Activated T-helper 17 cell treated with anti-CD3 and anti-CD28 coated beads, Interleukin-2, amount 50 U/mL, for 72 hours (primary cell): ENCODE measurements around the gene OSM. TPM values are rescaled to one million over a fixed set of nuclear protein-coding genes. Genes with fewer than 3 reads are reported as not detected.

Experiments
- ATAC-seq: fragments of 150-1000 bp; cut with Tn5 transposase; replicated peaks from 2 replicates; pipeline ENCODE4 v1.10.0; 2021; ENCODE audit warnings: mild to moderate bottlenecking, moderate library complexity
- H3K27ac Mint-ChIP-seq: one replicate; pipeline ENCODE4 v1.8.0; 2022; ENCODE audit warnings: mixed read lengths
- H3K27me3 Mint-ChIP-seq: one replicate; pipeline ENCODE4 v1.8.0; 2022; ENCODE audit warnings: mixed read lengths
- H3K36me3 Mint-ChIP-seq: one replicate; pipeline ENCODE4 v1.8.0; 2022; ENCODE audit warnings: low read depth, mild to moderate bottlenecking, mixed read lengths
- H3K4me1 Mint-ChIP-seq: one replicate; pipeline ENCODE4 v1.8.0; 2022; ENCODE audit warnings: mixed read lengths
- H3K4me3 Mint-ChIP-seq: one replicate; pipeline ENCODE4 v1.8.0; 2022; ENCODE audit warnings: mild to moderate bottlenecking, mixed read lengths
- H3K9me3 Mint-ChIP-seq: one replicate; pipeline ENCODE4 v1.8.0; 2022; ENCODE audit warnings: mixed read lengths
- total RNA-seq, 2 donors: library from RNA; stranded (reverse); gene quantifications; one replicate each; pipeline ENCODE4 v1.2.3, GENCODE V29; 2022

The OSM gene
- total RNA-seq, 2 donors from 2014 or later, result 41.1 to 88.6 TPM

- no peaks in the 10 kb centered on the region for H3K27me3 Mint-ChIP-seq
- H3K4me1 Mint-ChIP-seq, result peaks cover 81% of the 10 kb centered on the region
- H3K9me3 Mint-ChIP-seq, result no peaks in the 10 kb centered on the region
- H3K4me3 Mint-ChIP-seq, result peak overlapping the region; percentile 80
- peak overlapping the region; percentile 92 for H3K27ac Mint-ChIP-seq
- peak; percentile 81 for ATAC-seq
- H3K36me3 Mint-ChIP-seq, result peaks cover 32% of the 10 kb centered on the region
These were observed 38.9 kb upstream of the OSM start for GRCh38 chr22:30305519-30305905.

GRCh38 chr22:30304495-30305244 is 38.0 kb upstream of the OSM start:
- Mint-ChIP-seq H3K27ac (peak overlapping the region; percentile 92), H3K4me3 (peak overlapping the region; percentile 80), H3K4me1 (peaks cover 73% of the 10 kb centered on the region), H3K36me3 (peaks cover 41% of the 10 kb centered on the region), H3K27me3 (no peaks in the 10 kb centered on the region), H3K9me3 (no peaks in the 10 kb centered on the region)
- ATAC-seq, result no peak

- peak overlapping the region; percentile 80 for H3K4me3 Mint-ChIP-seq
- no peak for ATAC-seq
- peaks cover 60% of the 10 kb centered on the region for H3K36me3 Mint-ChIP-seq
- no peaks in the 10 kb centered on the region for H3K9me3 Mint-ChIP-seq
- peak overlapping the region; percentile 92 for H3K27ac Mint-ChIP-seq
- H3K27me3 Mint-ChIP-seq, result no peaks in the 10 kb centered on the region
- peaks cover 59% of the 10 kb centered on the region for H3K4me1 Mint-ChIP-seq
These were observed 36.1 kb upstream of the OSM start for GRCh38 chr22:30302810-30303138.

- ATAC-seq, result no peak
- peak overlapping the region; percentile 92 for H3K27ac Mint-ChIP-seq
- peaks cover 54% of the 10 kb centered on the region for H3K4me1 Mint-ChIP-seq
- H3K9me3 Mint-ChIP-seq, result no peaks in the 10 kb centered on the region
- peaks cover 65% of the 10 kb centered on the region for H3K36me3 Mint-ChIP-seq
- no peaks in the 10 kb centered on the region for H3K27me3 Mint-ChIP-seq
- H3K4me3 Mint-ChIP-seq, result peak overlapping the region; percentile 80
These were observed 35.6 kb upstream of the OSM start for GRCh38 chr22:30301995-30302809.

GRCh38 chr22:30299322-30299721 is 32.7 kb upstream of the OSM start:
- Mint-ChIP-seq H3K27ac (no peak overlapping the region), H3K27me3 (no peaks in the 10 kb centered on the region), H3K4me3 (no peak overlapping the region), H3K36me3 (peaks cover 83% of the 10 kb centered on the region), H3K9me3 (no peaks in the 10 kb centered on the region), H3K4me1 (peaks cover 25% of the 10 kb centered on the region)
- no peak for ATAC-seq

GRCh38 chr22:30297991-30298701 is 31.5 kb upstream of the OSM start:
- H3K4me1 Mint-ChIP-seq, result peaks cover 15% of the 10 kb centered on the region
- ATAC-seq, result no peak
- H3K27ac Mint-ChIP-seq, result peak overlapping the region; percentile 81
- H3K36me3 Mint-ChIP-seq, result peaks cover 86% of the 10 kb centered on the region
- no peaks in the 10 kb centered on the region for H3K27me3 Mint-ChIP-seq
- H3K9me3 Mint-ChIP-seq, result no peaks in the 10 kb centered on the region
- no peak overlapping the region for H3K4me3 Mint-ChIP-seq

- no peak for ATAC-seq
- Mint-ChIP-seq H3K4me1 (peaks cover 8% of the 10 kb centered on the region), H3K4me3 (no peak overlapping the region), H3K9me3 (no peaks in the 10 kb centered on the region), H3K36me3 (peaks cover 82% of the 10 kb centered on the region), H3K27me3 (no peaks in the 10 kb centered on the region), H3K27ac (peak overlapping the region; percentile 81)
These were observed 30.8 kb upstream of the OSM start for GRCh38 chr22:30297276-30297990.

GRCh38 chr22:30296833-30297232 is 30.2 kb upstream of the OSM start:
- Mint-ChIP-seq H3K36me3 (peaks cover 79% of the 10 kb centered on the region), H3K4me3 (no peak overlapping the region), H3K9me3 (no peaks in the 10 kb centered on the region), H3K27ac (peak overlapping the region; percentile 81), H3K4me1 (peaks cover 6% of the 10 kb centered on the region), H3K27me3 (no peaks in the 10 kb centered on the region)
- no peak for ATAC-seq

GRCh38 chr22:30296324-30296723 is 29.7 kb upstream of the OSM start:
- Mint-ChIP-seq H3K4me1 (peaks cover 1% of the 10 kb centered on the region), H3K36me3 (peaks cover 80% of the 10 kb centered on the region), H3K9me3 (no peaks in the 10 kb centered on the region), H3K4me3 (no peak overlapping the region), H3K27me3 (no peaks in the 10 kb centered on the region), H3K27ac (peak overlapping the region; percentile 73)
- ATAC-seq, result no peak

- peaks cover 75% of the 10 kb centered on the region for H3K36me3 Mint-ChIP-seq
- no peaks in the 10 kb centered on the region for H3K9me3 Mint-ChIP-seq
- no peak for ATAC-seq
- H3K4me3 Mint-ChIP-seq, result no peak overlapping the region
- no peaks in the 10 kb centered on the region for H3K4me1 Mint-ChIP-seq
- H3K27ac Mint-ChIP-seq, result no peak overlapping the region
- H3K27me3 Mint-ChIP-seq, result no peaks in the 10 kb centered on the region
These were observed 28.9 kb upstream of the OSM start for GRCh38 chr22:30295576-30295975.

- ATAC-seq, result no peak
- no peaks in the 10 kb centered on the region for H3K27me3 Mint-ChIP-seq
- H3K4me1 Mint-ChIP-seq, result no peaks in the 10 kb centered on the region
- peaks cover 67% of the 10 kb centered on the region for H3K36me3 Mint-ChIP-seq
- no peak overlapping the region for H3K4me3 Mint-ChIP-seq
- H3K27ac Mint-ChIP-seq, result no peak overlapping the region
- no peaks in the 10 kb centered on the region for H3K9me3 Mint-ChIP-seq
These were observed 28.2 kb upstream of the OSM start for GRCh38 chr22:30294830-30295229.

- H3K27ac Mint-ChIP-seq, result peak overlapping the region; percentile 64
- peaks cover 59% of the 10 kb centered on the region for H3K36me3 Mint-ChIP-seq
These were observed 27.4 kb upstream of the OSM start for GRCh38 chr22:30294066-30294465.

GRCh38 chr22:30293026-30293425 is 26.4 kb upstream of the OSM start:
- no peaks in the 10 kb centered on the region for H3K27me3 Mint-ChIP-seq
- H3K36me3 Mint-ChIP-seq, result peaks cover 49% of the 10 kb centered on the region
- no peak for ATAC-seq
- no peaks in the 10 kb centered on the region for H3K9me3 Mint-ChIP-seq
- H3K4me3 Mint-ChIP-seq, result no peak overlapping the region
- H3K4me1 Mint-ChIP-seq, result peaks cover 3% of the 10 kb centered on the region
- no peak overlapping the region for H3K27ac Mint-ChIP-seq

More at GRCh38 chr22:30294066-30294465, 27.4 kb upstream of the OSM start:
- Mint-ChIP-seq H3K4me3 (no peak overlapping the region), H3K4me1 (no peaks in the 10 kb centered on the region), H3K9me3 (no peaks in the 10 kb centered on the region), H3K27me3 (no peaks in the 10 kb centered on the region)
- no peak for ATAC-seq
